T-helper 2 cell treated with Interferon-gamma antibody and Interleukin-4, amounts not matched to agents 100 ng/mL and 5 ng/mL, for 36 hours (primary cell): ENCODE data around the gene NR2C2. TPM values are rescaled to one million over a fixed set of nuclear protein-coding genes. Genes with fewer than 3 reads are reported as not detected.
"Not testable (repeated sequence)": the region's sequence is repeated elsewhere in the genome, so short reads cannot be mapped to it uniquely, and the experiment has no call there.

Experiments used
- intact Hi-C: fragments of 100-400 bp; cut with micrococcal nuclease; formaldehyde crosslinking; loops from one replicate; pipeline ENCODE4 v1.15.1; 2023
- total RNA-seq: library from RNA; stranded (reverse); gene quantifications from 2 replicates; pipeline ENCODE4 v1.2.3, GENCODE V29; 2022

Gene NR2C2
- total RNA-seq, 1 donor from 2014 or later, result 58.1 TPM

DNA sequence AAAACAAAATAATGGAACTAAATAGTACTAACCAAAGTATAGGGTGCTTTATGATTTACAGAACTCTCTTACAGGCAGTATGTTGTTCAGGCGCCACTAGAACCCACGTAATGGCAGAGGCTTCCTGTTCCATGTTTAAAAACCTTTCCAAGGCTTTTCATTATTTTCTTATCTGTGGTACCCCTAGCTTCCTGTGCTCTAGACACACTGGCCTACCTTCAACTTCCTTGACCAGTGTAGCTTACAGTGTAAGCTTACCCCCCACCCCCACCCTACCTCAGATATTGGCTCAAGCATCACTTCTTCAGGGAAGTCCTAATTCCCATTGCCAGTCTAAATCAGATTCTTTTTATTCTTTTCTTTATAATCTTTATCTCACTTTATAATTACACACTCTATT lies 2.9 kb downstream of the NR2C2 start:
- intact Hi-C loops, result no loop called here

DNA sequence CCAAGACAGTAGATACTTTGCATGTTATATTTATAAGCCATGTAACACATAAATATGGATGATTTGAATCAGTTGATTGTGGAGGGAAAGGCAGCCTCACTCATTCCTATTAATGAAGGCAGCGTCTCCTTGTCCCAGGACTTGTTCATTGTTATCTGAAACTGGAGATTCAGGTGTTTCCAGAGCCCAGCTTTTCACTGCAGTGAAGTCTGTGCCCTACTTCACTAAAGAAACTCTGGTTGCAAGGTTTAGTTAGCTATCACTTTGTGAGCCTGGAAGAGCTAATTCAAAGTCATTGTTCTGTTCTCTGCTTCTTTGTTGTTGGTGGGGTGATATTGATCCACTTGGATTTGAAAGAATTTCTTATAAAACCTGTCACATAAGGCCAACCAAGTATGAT lies 9.8 kb downstream of the NR2C2 start:
- intact Hi-C loops, result no loop called here

DNA sequence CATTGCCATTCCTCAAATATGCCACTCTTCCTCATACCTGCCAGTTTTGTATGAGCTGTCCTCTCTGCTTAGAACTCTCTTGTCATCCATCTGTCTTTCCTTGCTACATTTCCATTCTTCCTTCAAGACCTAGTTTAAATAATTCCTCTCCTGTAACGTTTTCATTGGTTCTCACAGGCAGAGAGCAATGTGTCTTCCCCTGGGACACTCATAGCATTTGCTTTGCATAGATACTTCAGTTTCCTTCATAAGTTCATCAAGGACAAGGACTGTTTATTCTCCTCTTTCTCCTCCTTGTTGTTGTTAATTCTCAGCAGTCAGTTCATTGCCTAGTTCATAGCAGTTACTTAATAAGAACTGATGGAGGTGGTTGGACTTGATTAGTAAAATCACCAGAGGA lies 10.5 kb downstream of the NR2C2 start:
- intact Hi-C loops, result no loop called here

DNA sequence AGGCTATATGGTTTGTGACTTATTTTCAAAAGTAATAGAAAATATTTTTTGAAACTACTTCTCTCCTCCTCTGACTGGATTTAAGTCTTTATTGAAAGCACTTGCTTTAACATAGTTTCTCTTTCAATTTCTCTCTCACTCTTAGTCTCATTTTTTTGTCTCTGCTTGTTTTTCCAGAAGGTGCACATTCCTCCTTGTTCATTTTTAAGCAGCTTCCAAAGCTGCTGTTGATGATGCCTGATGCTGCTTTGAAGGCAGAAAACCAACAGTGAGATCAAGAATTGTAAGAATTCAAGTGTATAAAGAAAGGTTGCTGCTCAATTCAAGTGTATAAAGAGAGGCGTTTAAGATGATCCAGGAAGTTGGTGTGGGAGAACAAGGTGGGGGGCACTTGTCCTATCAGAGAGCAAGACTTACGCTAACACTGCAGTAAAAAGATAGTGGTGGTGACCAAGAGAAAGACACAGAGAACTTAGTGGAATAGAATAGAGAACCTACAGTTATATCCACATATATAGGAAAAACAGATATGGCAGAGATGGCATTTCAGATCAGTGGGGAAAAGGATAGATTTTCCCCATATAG lies 12.1 kb downstream of the NR2C2 start:
- intact Hi-C loops, result no loop called here

DNA sequence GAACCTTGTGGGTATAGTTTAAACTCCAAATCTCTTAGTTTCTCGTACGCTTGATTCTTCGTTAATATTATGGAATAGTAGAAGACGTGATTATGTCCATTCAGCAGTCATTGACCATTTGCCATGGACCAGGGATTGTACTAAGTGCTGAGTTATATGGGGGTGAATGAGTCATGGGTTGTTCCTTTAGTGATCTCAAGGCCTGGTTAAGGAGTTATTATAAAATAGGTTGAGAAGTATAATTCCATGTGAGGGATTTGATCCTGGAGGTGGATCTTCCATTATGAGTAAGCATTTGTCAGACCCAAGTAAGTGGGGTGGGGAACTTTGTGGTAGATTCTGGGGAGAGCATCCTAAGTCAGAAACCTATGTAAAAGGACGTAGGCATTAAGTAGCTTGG lies 15.4 kb downstream of the NR2C2 start:
- intact Hi-C loops, result no loop called here

DNA sequence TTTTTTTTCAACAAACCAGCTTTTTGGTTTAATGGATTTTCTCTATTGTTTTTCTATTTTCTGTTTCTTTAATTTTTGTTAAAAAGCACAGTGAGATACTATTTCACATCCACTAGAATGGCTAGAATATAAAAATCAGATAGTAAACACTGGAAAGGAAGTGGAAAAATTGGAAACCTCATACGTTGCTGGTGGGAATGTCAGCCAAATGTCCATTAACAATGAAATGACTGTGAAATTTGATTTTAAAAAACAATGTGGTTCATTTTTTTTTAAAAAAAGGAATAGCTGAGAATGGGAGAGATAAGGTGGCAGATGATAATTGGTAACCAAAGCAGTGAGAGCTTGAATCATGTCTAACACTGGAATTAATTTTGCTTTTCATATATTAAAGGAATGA lies 19.9 kb downstream of the NR2C2 start:
- intact Hi-C loops, result no loop called here

DNA sequence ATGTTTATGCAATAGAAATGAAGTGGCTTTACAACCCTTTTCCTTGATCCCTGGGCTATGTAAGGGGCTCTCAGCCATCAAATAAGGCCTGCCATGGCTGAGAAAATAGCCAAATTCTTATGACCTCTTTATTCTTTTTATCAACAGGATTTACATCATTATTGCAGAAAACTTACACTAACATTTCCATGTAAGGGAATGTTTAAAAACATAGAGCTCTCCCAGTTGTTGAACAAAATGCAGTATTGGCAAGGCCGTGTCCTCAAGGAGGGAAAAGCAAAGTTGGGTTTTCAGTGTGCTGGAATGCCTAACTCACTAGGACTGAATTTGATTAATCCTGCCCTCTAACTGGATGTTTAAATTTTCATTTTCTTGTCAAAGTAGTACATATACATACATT lies 22.3 kb downstream of the NR2C2 start:
- intact Hi-C loops, result no loop called here

DNA sequence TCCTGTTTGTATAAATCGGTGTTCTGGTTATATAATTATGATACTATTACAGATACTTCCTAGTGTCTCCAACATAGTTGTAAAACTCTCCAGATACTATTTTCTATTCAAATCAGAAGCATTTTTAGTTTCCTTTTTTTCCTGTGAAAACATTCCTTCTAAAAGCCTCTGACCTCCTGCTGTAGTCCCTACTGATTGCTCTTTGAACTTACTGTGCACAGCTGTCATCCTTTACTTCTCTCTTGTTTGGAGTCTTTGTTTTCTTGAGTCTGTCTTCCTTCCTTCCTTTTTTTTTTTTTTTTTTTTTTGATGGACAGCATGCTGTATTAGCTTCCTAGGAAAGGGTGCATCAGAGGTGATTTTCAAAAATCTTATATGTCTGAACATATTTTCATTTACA lies 28.9 kb downstream of the NR2C2 start:
- intact Hi-C loops, result no loop called here

DNA sequence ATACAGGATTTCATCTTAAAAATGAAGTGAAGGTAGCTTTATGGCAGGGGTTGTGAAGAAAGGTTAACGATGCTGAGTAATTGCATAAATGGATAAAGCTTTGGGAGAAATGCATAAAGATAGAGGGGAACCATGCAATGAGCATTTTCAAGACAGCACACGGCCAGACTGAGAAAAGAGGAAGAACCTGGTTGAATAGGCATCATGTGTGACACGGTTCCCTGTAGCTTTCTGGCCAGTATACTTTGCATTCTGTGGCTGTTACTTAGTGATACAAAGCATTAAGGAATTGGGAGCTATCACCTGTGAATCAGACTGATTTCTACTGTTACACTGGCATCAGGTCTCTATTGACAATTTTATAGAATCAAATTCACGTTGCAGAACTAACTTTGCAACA lies 33.3 kb downstream of the NR2C2 start:
- intact Hi-C loops, result no loop called here

DNA sequence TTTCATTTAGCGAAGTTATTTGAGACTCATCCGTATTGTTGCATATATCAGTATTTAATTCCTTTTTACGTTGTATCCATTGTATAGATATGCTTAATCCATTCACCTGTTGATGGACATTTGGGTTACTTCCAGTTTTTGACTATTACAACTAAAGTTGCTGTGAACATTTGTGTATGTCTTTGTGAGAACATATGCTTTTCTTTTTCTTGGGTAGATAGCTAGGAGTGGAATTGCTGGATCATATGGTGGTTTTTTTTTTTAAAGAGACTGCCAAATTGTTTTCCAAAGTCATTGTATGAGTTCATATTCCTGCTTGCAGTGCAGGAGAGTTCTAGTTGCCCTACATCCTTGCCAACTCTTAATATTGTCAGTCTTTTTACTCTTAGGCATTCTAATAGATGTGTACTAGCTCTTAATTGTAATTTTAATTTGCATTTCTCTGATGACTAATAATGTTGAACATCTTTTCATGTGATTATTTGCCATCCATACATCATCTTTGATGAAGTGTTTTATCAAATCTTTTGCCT lies 37.3 kb downstream of the NR2C2 start:
- intact Hi-C loops, result no loop called here

DNA sequence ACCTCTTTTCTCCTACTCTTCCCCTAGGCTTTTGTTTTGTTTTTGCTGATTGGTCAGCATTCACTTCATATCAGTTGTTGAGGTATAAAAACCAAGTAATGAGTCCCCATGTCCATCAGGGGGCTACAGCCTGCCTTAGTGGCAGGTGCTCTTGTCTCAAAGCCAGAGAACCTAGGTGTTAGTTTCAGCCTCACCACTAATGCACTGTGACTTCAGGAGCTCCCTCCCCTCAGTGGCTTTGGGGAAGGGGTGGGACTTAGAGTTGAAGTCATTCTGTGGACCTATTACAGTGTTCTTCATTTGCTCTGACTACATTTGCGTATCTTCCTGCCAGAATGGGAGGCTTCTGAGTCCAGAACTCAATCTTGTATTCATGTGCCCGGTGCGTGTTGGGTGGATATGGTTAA lies 41.6 kb downstream of the NR2C2 start:
- intact Hi-C loops, result no loop called here

DNA sequence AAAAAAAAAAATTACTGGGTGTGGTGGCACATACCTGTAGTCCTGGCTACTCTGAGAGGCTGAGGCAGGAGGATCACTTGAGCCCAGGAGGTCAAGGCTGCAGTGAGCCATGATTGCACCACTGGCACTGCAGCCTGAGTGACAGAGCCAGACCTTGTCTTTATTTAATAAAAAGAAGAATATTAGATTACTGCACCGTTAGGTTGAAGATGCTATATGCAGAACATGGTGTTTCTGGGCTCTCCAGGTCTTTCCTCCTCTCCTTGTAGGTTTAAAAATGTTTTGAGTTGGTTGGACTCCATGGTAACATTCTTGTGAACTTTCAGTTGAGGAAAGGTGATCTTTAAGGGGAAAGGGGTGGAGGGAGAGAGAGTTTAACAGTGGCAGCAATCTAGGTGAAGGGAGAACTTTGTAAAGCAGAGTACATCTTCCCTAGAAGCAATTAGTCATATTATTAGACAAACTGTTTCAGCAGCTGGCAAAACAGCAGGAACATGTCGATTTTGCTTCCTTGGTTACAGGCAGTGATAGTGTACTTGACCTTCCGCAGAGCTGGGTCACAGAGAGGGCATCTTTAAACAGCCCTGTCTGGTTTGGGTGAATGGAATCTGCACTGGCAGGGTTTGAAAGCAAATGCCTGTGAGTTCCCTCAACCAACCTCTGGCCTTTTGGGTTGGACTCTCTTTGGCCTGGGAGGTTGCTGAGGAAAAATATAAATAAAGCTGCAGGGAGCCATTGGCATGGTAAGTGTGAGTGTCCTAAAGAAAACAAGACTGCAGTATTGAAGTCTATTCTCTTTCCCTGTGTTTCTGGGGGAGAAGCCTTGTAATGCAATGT lies 42.8 kb downstream of the NR2C2 start:
- intact Hi-C loops, result no loop called here

DNA sequence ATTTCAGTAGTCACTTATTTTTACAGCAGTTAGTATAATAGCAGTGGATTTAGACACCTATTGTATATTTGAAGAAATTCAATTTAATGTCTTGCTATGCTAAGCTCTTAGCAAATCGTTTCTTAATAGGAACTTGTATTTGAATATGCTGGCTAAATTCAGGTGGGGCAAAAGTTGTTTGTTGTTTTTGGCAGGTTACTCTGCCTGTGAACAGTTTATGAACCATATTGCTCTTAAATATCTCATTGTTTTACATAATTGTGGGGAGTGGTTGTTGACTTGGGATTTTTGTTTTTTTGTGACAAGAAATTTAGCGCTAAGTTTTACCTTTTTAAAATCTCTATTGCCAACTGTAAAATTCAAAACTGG lies 43.4 kb downstream of the NR2C2 start:
- intact Hi-C loops, result no loop called here

DNA sequence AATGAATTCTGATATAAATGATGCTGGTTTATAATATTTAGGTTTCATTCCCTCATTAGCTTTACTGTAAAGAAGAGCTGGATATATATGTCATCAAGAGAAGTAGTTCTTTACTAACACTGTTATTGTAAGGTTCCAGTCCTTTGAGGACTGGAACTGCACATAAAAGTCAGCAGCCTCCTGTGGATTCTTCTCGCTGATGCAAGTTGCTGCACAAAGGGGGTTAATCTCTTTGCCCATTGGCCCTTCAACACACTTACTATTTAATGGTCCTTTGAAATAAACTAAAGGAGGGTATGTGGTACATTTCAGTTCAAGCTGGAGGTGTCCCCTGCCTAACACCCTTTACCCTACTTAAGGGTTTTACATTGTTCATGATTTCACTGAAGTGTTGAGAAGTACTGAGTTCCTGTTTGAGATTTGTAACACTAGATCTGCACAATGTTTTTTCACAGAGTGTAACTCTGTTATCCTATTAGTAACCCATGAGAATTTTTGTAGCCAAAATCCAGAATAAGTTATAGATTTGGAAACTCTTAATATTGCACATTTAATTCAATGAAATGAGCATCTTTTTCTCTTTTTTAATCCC lies 43.9 kb downstream of the NR2C2 start:
- intact Hi-C loops, result no loop called here

DNA sequence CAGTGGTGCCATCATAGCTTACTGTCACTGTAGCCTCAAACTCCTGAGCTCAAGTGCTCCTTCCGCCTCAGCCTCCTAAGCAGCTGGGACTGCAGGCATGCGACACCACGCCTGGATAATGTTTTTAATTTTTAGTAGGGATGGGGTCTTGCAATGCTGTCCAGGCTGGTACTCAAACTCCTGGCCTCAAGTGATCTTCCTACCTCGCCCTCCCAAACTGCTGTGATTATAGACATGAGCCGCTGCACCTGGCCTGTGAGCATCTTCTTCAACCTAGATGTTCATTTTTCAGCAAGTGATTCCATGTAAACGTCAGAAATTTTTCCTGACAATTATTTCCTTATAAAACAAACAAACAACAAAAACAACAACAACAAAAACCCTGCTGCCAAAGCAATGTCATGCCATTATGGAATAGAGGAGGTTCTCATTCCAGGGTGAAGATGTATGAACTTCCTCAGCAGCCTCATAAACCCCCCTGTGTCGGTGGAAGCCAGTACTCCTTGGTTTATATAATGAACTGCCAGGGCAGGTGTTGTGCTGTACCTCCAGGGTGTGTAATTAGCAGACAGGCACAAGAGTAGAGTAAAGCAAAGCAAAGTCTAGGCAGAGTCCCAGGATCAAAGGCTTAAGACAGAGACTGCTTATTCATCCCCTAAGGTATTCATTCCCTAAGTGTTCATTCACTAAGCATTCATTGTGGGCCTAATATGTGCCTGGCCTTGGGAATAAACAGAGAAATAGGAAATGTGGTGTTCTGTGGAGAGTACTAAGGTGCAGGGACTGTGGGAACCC lies 44.6 kb downstream of the NR2C2 start:
- intact Hi-C loops, result no loop called here

DNA sequence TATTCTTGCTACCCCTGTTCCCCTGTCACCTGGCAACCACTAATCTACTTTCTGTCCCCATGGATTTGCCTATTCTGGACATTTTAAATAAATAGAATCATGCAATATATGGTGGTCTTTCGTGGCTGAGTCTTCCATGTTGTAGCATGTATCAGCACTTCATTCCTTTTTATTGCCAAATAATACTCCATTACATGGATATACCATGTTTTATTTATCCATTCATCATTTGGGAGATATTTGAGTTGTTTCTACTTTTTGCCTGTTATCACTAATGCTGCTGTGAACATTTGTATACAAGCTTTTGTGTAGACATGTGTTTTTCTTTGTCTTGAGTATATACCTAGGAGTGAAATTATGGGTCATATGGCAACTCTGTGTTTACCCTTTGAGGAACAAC lies 50.6 kb downstream of the NR2C2 start:
- intact Hi-C loops, result no loop called here

DNA sequence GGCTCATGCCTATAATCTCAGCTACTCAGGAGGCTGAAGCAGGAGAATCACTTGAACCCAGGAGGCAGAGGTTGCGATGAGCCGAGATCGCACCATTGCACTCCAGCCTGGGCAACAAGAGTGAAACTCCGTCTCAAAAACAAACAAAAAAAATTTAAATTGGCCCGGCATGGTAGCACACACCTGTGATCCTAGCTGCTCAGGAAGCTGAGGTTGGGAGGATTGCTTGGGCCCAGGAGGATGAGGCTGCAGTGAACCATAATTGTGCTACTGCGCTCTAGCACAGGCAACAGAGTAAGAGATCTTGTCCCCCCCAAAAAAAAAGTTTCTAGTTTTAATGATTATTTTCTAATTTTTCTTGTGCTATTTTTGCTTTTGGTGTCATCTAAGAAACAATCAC lies 51.8 kb downstream of the NR2C2 start:
- intact Hi-C loops, result not testable (repeated sequence)

DNA sequence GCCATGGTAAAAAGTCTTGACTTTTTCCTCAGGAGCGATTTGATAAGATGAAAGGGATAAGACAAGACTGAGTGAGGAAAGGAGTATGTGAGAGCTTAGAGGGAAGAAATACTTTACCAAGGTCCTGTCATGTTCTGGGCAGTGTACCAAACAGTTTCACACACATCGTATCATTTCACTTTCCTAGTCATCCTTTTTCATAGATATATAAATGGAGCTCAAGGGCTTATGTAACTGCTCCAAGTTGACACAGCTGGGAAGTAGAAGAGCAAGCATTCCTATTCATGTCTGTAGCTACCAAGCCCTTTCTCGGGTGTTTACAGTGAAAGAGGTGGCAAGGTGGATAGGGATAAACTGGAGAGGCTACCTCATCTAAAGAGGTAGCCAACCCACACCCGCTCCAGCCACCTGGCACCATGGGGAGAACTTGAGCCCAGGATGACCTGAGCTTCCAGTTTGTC lies 60.3 kb downstream of the NR2C2 start:
- intact Hi-C loops, result no loop called here

DNA sequence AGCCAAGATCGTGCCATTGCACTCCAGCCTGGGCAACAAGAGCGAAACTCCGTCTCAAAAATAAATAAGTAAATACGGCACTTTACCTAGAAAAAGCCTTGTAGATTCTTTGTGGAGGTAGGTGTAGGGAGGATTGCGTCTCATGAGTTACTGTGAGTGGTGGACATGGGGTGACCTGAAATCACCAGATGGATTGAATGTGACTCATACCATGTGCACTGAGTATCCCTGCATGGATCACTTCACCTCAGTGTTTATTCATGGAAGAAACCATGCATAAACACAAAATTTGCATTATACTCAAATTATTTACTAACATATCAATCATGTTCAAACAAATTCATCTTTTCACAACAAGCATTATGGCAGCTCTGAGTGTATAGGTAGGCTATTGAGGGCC lies 61.8 kb downstream of the NR2C2 start:
- intact Hi-C loops, result no loop called here

DNA sequence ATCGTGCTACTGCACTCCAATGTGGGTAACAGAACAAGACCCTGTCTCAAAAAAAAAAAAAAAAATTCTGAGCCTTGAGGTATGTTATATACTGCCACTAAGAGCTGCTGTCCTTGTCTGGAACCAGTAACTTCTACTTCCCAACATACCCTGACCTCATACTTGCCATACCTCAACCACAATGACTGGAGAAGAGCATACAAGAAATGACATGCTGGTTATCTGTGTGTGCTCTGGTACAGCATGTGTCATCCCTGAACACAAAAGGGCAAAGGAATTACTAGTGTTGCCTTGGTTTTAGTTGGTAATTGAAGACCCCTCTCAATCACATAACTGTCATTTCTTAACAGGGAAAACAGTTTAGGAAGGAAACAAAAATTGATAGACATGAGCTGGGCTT lies 63.3 kb downstream of the NR2C2 start:
- intact Hi-C loops, result no loop called here

DNA sequence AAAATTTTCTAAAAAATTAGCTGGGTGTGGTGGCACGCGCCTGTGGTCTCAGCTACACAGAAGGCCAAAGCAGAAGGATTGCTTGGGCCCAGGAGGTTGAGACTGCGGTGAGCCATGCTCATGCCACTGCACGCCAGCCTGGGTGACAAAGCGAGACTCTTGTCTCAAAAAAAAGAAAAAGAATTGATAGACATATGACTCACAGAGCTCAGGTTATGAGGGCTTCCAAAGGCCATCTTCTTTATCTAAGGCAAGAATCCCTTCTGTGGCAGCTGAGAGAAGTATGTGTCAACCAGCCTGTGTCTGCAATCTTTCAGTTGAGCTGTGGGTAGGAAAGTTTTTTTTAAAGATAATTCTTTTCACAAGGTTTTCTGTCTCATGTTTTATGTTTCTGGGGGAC lies 63.8 kb downstream of the NR2C2 start:
- intact Hi-C loops, result no loop called here
